Loucy (cell line): ENCODE measurements around the gene P2RX7.

ENCODE experiments used
- CTCF ChIP-seq: fragments of 200-600 bp; sonication (generic); conservative IDR thresholded peaks from 2 replicates; pipeline ENCODE4 v1.5.1; 2014; ENCODE audit warnings: mild to moderate bottlenecking, antibody characterized with exemption, low read length
- EZH2phosphoT487 ChIP-seq: fragments of 200-600 bp; IDR thresholded peaks from 2 replicates; pipeline ENCODE4 v1.6.1; 2018; ENCODE audit warnings: antibody characterized with exemption, mild to moderate bottlenecking, moderate library complexity, borderline replicate concordance

DNA sequence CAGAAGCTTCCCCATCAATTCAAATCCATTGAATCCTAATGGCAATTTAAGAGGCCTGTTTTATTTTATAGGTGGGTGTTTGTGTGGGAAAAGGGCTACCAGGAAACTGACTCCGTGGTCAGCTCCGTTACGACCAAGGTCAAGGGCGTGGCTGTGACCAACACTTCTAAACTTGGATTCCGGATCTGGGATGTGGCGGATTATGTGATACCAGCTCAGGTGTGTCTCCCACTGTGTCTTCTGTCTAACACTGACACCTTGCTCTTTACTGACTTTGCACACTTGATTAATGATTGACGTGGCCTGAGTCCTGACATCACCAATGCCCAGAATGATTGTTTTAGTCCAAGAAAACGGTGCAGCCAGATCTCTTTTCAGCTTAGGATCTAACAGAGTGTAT lies 84.4 kb downstream of the P2RX7 start:
- TF ChIP-seq CTCF (no peak), EZH2phosphoT487 (no peak)
